ENCODE data around the gene KPNA5. TPM values are rescaled to one million over a fixed set of nuclear protein-coding genes. Genes with fewer than 3 reads are reported as not detected.

KPNA5 gene
- total RNA-seq, 1 donor from 2014 or later: 21.9 TPM

DNA sequence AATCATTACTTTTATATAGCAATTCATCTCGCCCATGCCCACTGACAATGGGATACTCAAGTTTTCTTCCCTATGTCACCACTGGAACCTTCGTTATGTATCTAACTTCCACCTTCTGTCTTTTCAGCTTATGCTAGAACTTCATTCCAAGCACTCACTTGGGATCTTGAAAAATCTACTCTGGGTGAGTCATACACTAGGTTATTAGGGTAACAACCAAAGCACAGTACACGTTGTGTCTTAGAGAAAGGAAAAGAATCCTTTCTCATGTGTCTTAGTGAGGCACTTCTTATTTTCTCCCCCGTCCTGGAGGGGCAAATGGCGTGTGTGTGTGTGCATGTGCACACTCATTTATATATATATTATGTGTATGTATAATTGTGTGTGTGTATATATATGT is 102.8 kb downstream of the KPNA5 start:
- no peak overlapping the region for H3K27ac Mint-ChIP-seq (ENCODE audit: unreplicated experiment)
- H3K9me3 Mint-ChIP-seq (ENCODE audit: unreplicated experiment): no peaks in the 10 kb centered on the region
- TF ChIP-seq, protein P1, sequence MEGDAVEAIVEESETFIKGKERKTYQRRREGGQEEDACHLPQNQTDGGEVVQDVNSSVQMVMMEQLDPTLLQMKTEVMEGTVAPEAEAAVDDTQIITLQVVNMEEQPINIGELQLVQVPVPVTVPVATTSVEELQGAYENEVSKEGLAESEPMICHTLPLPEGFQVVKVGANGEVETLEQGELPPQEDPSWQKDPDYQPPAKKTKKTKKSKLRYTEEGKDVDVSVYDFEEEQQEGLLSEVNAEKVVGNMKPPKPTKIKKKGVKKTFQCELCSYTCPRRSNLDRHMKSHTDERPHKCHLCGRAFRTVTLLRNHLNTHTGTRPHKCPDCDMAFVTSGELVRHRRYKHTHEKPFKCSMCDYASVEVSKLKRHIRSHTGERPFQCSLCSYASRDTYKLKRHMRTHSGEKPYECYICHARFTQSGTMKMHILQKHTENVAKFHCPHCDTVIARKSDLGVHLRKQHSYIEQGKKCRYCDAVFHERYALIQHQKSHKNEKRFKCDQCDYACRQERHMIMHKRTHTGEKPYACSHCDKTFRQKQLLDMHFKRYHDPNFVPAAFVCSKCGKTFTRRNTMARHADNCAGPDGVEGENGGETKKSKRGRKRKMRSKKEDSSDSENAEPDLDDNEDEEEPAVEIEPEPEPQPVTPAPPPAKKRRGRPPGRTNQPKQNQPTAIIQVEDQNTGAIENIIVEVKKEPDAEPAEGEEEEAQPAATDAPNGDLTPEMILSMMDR (IDR thresholded peaks at IDR 0.05; ENCODE audit: partially characterized antibody, unreplicated experiment): no peak
- H3K27me3 Mint-ChIP-seq (ENCODE audit: unreplicated experiment): no peaks in the 10 kb centered on the region
- no peaks in the 10 kb centered on the region for H3K36me3 Mint-ChIP-seq (ENCODE audit: unreplicated experiment)
- no peaks in the 10 kb centered on the region for H3K4me1 Mint-ChIP-seq (ENCODE audit: low read depth, unreplicated experiment)
- DNase-seq: no peak
- no peak overlapping the region for H3K4me3 Mint-ChIP-seq (ENCODE audit: unreplicated experiment)

Other genes with a start within 250 kb of the KPNA5 start
- not detected for gene CALHM6, start 219.8 kb upstream of the KPNA5 start, total RNA-seq (ENCODE audit: unreplicated experiment)
- 0.10 TPM for gene CALHM5, start 169.6 kb upstream of the KPNA5 start, total RNA-seq (ENCODE audit: unreplicated experiment)
- gene TRAPPC3L, start 135.5 kb upstream of the KPNA5 start, total RNA-seq (ENCODE audit: unreplicated experiment): not detected
- gene CALHM4, start 127.5 kb upstream of the KPNA5 start, total RNA-seq (ENCODE audit: unreplicated experiment): not detected
- gene RWDD1, start 109.7 kb upstream of the KPNA5 start, total RNA-seq (ENCODE audit: unreplicated experiment): 47.4 TPM
- gene RSPH4A, start 64.7 kb upstream of the KPNA5 start, total RNA-seq (ENCODE audit: unreplicated experiment): 0.98 TPM
- 17.8 TPM for gene ZUP1, start 12.4 kb upstream of the KPNA5 start, total RNA-seq (ENCODE audit: unreplicated experiment)
- not detected for gene FAM162B, start 84.5 kb downstream of the KPNA5 start, total RNA-seq (ENCODE audit: unreplicated experiment)
- gene GPRC6A, start 147.9 kb downstream of the KPNA5 start, total RNA-seq (ENCODE audit: unreplicated experiment): not detected
- not detected for gene RFX6, start 196.0 kb downstream of the KPNA5 start, total RNA-seq (ENCODE audit: unreplicated experiment)